Epithelial cell of proximal tubule (primary cell): ENCODE measurements around the gene HDDC3. TPM values are rescaled to one million over a fixed set of nuclear protein-coding genes. Genes with fewer than 3 reads are reported as not detected.

ENCODE experiments used
- DNase-seq: peaks from one replicate; pipeline ENCODE4 v3.0.0-alpha.2; 2011; ENCODE audit warnings: low read depth
- H3K4me3 ChIP-seq: 2 replicates; pipeline ENCODE4 v1.5.1; 2011; ENCODE audit warnings: low read depth, mild to moderate bottlenecking, low read length
- CTCF ChIP-seq: conservative IDR thresholded peaks from 2 replicates; pipeline ENCODE4 v1.5.1; 2012; ENCODE audit warnings: low read depth, mild to moderate bottlenecking, low read length
- total RNA-seq: library from RNA; depleted of rRNA; stranded (reverse); fragments of >200 nt; gene quantifications from 2 replicates; pipeline ENCODE4 v1.2.3, GENCODE V29; 2015

Gene HDDC3
- total RNA-seq, 1 donor from 2014 or later, result 28.5 TPM

GRCh38 chr15:90918034-90918788, 14.1 kb downstream of the HDDC3 start:
- no peak for DNase-seq
- no peak overlapping the region for H3K4me3 ChIP-seq
- TF ChIP-seq CTCF, result no peak

- TF ChIP-seq CTCF, result no peak
Measured at GRCh38 chr15:90917569-90917968, 14.8 kb downstream of the HDDC3 start.

GRCh38 chr15:90916461-90916860, 15.9 kb downstream of the HDDC3 start:
- TF ChIP-seq CTCF, result no peak
- H3K4me3 ChIP-seq, result no peak overlapping the region
- no peak for DNase-seq

More at GRCh38 chr15:90917569-90917968, 14.8 kb downstream of the HDDC3 start:
- no peak overlapping the region for H3K4me3 ChIP-seq
- DNase-seq, result no peak

- TF ChIP-seq CTCF, result no peak
- DNase-seq, result no peak
- no peak overlapping the region for H3K4me3 ChIP-seq
Measured at GRCh38 chr15:90915808-90916440, 16.4 kb downstream of the HDDC3 start.

GRCh38 chr15:90915216-90915807, 17.0 kb downstream of the HDDC3 start:
- no peak for DNase-seq
- H3K4me3 ChIP-seq, result no peak overlapping the region
- no peak for TF ChIP-seq CTCF

- H3K4me3 ChIP-seq, result no peak overlapping the region
- TF ChIP-seq CTCF, result no peak
- DNase-seq, result no peak
Measured at GRCh38 chr15:90914305-90915080, 17.9 kb downstream of the HDDC3 start.
